ENCODE measurements around the gene CCDC27. TPM values are rescaled to one million over a fixed set of nuclear protein-coding genes. Genes with fewer than 3 reads are reported as not detected.

The CCDC27 gene
- total and polyA plus RNA-seq, 2 of the 13 experiments (the other 11 are each of a cell fraction or from before 2014, with no cell fraction given) = not detected

Small RNA genes within 50 kb of the gene (small RNA-seq; reads per million reads assigned to genes)
- gene RF02197 (ENCODE audit: insufficient read depth in 2 of 3, insufficient read length in 3 of 3, low read depth in 2 of 3, low replicate concordance in 1 of 3) = 0 reads per million in 3 experiments
- gene RN7SL574P (ENCODE audit: insufficient read depth in 2 of 3, insufficient read length in 3 of 3, low read depth in 2 of 3, low replicate concordance in 1 of 3) = 0 reads per million in 3 experiments

Other genes starting within 250 kb of the CCDC27 start
- 0.76 and 1.9 TPM in 2 replicates for gene MEGF6, start 140.9 kb upstream of the CCDC27 start, total RNA-seq (2016; rRNA removed; fragmentation: Illumina TruSeq; extraction: Trizol)
- gene MEGF6, start 140.9 kb upstream of the CCDC27 start, polyA plus RNA-seq (2011; rRNA removed) = 1.9 and 3.5 TPM in 2 replicates
- gene TPRG1L, start 127.4 kb upstream of the CCDC27 start, total RNA-seq (2016; rRNA removed; fragmentation: Illumina TruSeq; extraction: Trizol) = 21.3 and 31.7 TPM in 2 replicates
- gene TPRG1L, start 127.4 kb upstream of the CCDC27 start, polyA plus RNA-seq (2011; rRNA removed) = 37.4 and 44.3 TPM in 2 replicates
- gene WRAP73, start 102.3 kb upstream of the CCDC27 start, total RNA-seq (2016; rRNA removed; fragmentation: Illumina TruSeq; extraction: Trizol) = 18.1 and 21.0 TPM in 2 replicates
- 40.4 and 44.1 TPM in 2 replicates for gene WRAP73, start 102.3 kb upstream of the CCDC27 start, polyA plus RNA-seq (2011; rRNA removed)
- 0.69 and 1.1 TPM in 2 replicates for gene TP73, start 99.9 kb upstream of the CCDC27 start, total RNA-seq (2016; rRNA removed; fragmentation: Illumina TruSeq; extraction: Trizol)
- 0.49 and 0.59 TPM in 2 replicates for gene TP73, start 99.9 kb upstream of the CCDC27 start, polyA plus RNA-seq (2011; rRNA removed)
- gene SMIM1, start 20.3 kb downstream of the CCDC27 start, total RNA-seq (2016; rRNA removed; fragmentation: Illumina TruSeq; extraction: Trizol) = 55.8 and 56.3 TPM in 2 replicates
- 12.4 and 22.2 TPM in 2 replicates for gene SMIM1, start 20.3 kb downstream of the CCDC27 start, polyA plus RNA-seq (2011; rRNA removed)
- 52.4 and 52.5 TPM in 2 replicates for gene LRRC47, start 44.0 kb downstream of the CCDC27 start, total RNA-seq (2016; rRNA removed; fragmentation: Illumina TruSeq; extraction: Trizol)
- gene LRRC47, start 44.0 kb downstream of the CCDC27 start, polyA plus RNA-seq (2011; rRNA removed) = 18.3 and 20.2 TPM in 2 replicates
- 20.4 and 33.8 TPM in 2 replicates for gene CEP104, start 104.8 kb downstream of the CCDC27 start, total RNA-seq (2016; rRNA removed; fragmentation: Illumina TruSeq; extraction: Trizol)
- 19.0 and 30.1 TPM in 2 replicates for gene CEP104, start 104.8 kb downstream of the CCDC27 start, polyA plus RNA-seq (2011; rRNA removed)
- gene DFFB, start 105.0 kb downstream of the CCDC27 start, total RNA-seq (2016; rRNA removed; fragmentation: Illumina TruSeq; extraction: Trizol) = 8.7 and 9.3 TPM in 2 replicates
- gene DFFB, start 105.0 kb downstream of the CCDC27 start, polyA plus RNA-seq (2011; rRNA removed) = 4.6 and 4.8 TPM in 2 replicates
- 31.4 and 43.4 TPM in 2 replicates for gene C1orf174, start 147.8 kb downstream of the CCDC27 start, total RNA-seq (2016; rRNA removed; fragmentation: Illumina TruSeq; extraction: Trizol)
- gene C1orf174, start 147.8 kb downstream of the CCDC27 start, polyA plus RNA-seq (2011; rRNA removed) = 18.7 and 21.6 TPM in 2 replicates